SKM-1 (cell line): ENCODE results near the gene PTP4A1.
"Not testable (repeated sequence)": the region's sequence is repeated elsewhere in the genome, so short reads cannot be mapped to it uniquely, and the experiment has no call there.

ENCODE experiments used
- DNase-seq: peaks from one replicate; lab custom pipeline; 2025; ENCODE audit not compliant: unreplicated experiment; lab: John Stamatoyannopoulos, UW

Gene PTP4A1

DNA sequence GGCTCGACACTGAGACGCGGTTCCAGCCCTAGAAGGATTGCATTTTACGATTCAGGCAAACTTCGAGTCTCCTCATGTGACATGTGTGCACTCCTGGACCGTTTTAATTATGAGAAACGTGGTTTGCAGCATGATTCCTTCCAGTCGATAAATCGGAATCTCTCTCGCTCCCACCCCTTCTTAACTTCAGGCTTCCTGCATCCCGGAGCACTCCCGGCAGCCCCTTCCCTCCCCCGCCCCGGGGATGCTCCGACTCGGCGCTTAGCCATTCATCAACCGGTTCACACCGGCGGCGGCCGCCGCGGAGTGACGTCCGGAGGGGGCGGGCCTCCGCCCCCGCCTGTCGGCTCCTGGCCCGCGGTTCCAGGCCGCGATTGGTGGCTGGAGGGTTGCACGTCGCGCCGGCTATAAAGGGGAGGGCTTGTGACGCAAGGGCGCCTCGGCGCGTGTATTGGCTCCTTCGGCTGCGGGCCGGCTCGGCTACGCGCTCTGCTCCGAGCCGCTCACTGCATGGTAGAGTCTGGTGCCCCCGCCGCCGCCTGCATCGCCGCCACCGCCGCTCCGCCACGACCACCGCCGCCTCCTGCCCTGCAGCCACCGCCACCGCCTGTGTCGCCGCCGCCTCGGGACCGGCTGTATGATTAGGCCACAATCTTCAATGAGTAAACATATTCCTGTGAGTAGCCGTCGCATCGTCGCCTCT, at the start of gene PTP4A1, which contains the start of gene LOC128125822:
Gene PTP4A1, plus strand, starts transcription at position 437 of the 703 bp plus-strand sequence. CDS start 4,401 bp downstream, outside the sequence.
Gene LOC128125822, plus strand, starts transcription at position 437 of the 703 bp plus-strand sequence.
- peak; percentile 88 for DNase-seq

DNA sequence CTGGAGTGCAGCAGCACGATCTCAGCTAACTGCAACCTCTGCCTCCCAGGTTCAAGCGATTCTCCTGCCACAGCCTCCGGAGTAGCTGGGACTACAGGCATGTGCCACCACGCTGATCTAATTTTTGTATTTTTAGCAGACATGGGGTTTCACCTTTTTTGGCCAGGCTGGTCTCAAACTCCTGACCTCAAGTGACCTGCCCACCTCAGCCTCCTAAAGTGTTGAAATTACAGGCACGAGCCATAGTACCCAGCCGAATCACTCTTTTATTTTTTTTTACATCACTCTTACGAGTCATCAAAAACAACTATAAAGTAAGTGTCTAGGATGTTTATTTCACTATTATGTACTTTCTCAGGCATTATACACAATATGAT, 49.4 kb upstream of the PTP4A1 start:
- DNase-seq, result not testable (repeated sequence)

DNA sequence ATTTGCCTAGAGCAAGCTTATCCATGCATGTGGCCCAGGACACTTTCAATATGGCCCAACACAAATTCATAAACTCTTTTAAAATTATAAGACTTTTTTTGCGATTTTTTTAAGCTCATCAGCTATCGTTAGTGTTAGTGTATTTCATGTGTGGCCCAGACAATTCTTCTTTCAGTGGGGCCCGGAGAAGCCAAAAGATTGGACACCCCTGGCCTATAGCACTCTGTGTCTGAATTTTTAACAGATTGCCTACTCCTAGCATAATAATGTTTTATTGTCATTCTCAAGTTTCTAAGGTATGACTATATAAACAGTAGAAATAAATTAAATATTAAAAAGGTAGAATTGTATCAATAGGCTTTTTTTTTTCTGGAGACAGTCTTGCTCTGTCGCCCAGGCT, 48.6 kb upstream of the PTP4A1 start:
- no peak for DNase-seq

DNA sequence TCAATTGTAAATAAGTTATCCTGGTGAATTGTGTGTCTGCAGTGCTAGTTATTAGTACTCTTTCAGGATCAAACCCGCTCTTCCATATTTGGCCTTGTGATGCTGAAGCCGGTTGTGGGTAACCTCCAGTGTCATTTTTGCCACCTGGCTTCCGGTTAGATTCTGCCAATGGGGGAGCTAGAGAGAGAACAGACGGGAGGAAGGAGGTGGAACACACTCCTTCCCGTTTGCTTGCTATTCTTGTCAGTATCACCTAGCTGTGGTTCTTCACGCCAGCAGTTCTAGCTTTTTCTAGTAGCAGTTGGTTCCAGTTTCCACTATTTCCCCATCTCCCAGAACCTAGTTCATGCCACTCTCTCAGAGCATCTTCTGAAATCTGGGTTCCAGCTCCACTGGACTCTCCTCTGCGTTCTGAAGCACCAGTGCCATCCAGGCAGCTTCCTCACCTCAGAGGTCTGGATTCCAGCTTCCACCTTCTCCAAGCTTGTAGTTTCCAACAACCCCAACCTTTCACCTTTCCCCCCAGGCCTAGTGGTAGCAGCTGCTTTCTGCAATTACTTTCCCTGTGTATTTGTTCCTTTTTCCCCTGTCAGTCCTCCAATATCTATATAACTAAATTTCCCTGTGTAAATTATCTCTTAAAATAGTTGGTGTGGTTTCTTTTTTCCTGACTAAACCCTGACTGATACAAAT, 46.9 kb upstream of the PTP4A1 start:
- no peak for DNase-seq

DNA sequence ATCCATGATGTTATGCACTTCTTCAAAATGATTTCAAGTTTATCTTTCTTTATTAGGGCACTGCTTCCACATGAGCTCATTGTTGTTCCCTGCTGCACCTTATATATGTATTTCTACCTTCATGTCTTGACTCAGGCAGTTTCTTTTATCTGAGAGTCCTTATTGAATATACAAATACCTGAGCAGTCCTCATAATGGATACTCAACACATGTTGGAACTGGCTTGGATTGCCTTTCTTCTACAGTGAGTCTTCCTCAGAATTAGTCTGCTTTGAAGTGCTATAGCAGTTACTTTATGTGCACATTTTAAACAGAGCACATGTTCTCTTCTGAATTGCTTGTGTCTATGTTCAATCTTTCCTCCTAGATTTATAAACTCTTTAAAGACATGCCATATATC, 45.3 kb upstream of the PTP4A1 start:
- DNase-seq, result no peak

DNA sequence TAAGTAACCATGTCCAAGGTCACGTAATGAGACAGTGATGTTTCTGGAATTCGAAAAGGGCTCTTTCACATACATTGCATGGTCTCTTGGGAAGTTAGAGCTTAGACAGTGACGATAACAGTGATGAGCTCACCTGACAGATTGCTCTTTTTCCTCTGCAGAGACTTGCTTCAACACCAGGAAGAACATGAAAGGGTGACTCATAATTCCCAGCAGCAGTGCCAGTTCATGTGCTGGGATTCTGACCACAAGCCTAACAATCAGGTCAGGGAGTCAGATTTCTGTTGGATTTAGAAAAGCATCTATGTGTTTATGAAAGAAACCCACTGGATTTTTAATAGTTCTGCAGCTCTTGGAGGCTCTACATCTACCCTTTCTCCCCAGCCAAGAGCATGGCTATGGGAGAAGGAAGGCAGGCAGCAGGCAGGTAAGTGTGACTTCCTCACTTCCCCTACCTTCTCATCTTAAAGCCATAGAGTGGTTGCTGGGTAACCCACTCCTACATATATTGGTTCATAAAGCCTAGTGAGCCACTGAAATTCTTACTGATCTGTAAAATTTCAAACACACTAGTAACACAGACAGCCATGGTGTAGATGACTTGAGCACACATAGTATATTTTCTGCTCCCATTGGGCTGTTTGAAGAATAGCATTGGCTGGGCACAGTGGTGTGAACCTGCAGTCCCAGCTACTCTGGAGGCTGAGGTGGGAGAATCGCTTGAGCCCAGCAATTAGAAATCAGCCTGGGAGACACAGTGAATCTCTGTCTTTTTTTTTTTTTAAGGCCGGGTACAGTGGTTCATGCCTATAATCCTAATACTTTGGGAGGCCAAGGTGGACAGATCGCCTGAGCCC, 44.4 kb upstream of the PTP4A1 start:
- DNase-seq, result no peak

DNA sequence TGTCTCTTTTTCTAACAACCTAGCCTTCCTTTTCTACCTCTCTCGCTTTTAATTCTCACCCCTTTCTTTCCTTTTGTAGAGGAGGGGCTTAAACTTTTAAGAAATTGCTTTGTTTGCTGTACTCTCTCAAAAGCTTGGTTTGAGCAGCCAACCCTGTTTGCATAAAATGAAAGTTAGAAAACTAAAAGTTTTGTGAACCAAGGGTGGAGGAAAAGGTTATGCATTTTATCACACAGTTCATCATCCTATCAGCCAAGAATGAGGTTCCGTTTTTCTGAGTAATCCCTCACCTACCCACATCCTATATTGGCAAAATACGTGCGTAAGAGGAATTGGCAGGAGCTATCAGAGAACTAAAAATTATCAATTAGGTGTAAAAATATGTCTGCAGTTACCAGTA, 42.8 kb upstream of the PTP4A1 start:
- no peak for DNase-seq

DNA sequence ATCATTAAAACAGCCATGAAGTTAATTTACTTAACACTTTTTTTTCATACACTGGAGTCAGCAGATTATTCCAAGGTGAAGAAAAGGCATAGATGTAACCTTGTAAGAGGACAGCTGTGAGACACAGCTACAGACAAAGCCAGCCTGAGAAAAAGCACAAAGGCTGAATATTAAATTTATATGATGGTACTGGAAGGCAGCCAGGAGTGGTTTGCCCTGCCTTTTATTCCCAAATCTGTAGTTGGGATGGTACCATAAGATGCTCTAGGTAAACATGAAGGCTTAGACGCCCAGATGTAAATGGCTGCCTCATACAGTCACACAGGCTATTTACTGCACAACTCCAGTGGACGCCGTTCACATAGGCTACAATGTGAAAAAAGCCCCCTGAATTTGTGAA, 42.1 kb upstream of the PTP4A1 start:
- no peak for DNase-seq

DNA sequence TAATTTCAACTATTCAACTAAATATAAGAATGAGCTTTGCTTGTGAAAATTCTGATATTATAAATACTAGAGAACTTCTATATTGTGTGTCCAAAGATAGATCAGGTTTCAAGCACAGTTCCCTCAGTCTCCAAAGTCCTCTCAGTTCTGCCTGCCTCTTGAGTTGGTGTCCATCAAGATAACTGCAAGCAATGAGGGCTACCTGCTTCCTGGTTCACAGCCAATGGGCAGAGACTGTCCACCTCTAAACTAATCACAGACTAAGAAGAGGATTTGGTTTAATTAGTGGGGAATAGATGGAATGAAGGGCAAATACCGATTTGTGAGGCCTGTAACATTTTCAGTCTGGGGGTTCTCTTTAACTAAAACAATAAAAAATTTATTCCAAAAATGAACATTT, 41.3 kb upstream of the PTP4A1 start:
- DNase-seq, result no peak

DNA sequence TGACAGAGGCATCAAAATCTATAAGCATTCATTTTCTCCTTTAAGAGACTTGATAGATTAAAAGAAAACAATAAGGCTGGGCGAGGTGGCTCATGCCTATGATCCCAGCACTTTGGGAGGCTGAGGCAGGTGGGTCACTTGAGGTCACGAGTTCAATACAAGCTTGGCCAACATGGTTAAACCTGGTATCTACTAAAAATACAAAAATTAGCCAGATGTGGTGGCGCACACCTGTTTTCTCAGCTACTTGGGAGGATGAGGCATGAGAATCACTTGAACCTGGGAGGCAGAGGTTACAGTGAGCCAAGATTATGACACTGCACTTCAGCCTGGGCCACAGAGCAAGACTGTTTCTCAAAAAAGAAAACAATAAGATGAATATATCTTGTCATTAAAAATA, 39.3 kb upstream of the PTP4A1 start:
- DNase-seq, result no peak

DNA sequence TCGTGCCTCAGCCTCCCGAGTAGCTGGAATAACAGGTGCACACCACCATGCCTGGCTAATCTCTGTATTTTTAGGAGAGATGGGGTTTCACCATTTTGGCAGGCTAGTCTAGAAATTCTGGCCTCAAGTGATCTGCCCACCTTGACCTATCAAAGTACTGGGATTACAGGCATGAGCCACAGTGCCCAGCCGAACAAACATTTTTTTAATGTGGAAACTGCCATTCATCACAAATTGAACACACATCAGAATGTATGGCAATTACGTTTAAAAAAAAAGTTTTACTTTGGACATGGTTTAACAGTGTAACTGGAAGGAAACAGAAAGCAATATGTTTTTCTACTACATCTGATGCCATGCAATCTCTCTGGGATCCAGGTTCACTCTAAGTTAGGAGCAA, 38.3 kb upstream of the PTP4A1 start:
- DNase-seq, result no peak

DNA sequence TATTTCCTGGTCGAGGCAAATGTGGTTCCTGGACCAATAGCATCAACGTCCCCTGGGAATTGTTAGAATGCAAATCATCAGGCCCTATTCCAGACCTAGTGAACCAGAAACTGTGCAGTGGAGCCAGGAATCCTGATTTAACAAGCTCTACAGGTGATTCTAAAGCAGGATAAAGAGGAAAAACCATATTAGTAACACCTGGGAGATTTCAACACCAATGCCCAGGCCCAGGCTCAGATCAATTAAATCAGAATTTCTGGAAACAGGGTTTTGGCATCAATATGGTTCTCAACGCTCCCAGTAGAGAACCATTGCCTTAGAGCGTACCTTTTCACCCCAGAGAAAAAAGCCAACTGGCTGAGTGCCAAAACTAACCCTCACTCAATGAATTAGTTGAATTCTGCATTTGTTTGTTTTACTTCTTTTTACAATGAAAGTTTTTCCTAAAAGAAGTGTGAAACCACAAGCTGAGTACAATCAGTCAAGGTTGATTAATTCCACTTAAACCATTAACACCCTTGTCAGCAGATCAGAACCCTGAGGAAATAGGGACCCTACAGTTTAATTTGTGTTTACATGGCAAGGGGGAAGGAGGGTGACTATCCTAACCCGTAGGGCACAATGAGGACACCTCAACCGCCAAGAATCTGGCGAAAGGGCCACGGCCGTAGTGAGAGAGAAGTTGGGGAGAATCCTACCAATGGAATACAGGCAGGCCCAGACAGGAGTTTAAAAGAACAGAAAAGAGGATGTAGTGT, 34.9 kb upstream of the PTP4A1 start:
- DNase-seq, result peak; percentile 11

DNA sequence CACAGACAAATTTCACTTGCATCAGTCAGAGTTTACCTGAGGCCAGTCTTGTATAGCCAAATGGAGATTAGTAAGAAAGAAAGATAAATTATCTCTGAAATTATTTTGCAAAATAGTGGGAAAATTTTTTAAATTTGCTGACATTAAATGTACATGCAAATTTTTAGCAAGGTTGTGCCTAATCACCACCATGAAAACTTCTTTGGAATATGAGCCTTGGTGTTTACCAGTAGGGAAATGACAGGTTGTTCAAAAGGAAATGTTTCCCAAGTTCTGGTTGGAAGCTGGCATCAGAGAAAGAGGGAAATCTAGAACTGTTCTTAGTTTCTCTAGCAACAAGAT, 34.4 kb upstream of the PTP4A1 start:
- DNase-seq, result no peak

DNA sequence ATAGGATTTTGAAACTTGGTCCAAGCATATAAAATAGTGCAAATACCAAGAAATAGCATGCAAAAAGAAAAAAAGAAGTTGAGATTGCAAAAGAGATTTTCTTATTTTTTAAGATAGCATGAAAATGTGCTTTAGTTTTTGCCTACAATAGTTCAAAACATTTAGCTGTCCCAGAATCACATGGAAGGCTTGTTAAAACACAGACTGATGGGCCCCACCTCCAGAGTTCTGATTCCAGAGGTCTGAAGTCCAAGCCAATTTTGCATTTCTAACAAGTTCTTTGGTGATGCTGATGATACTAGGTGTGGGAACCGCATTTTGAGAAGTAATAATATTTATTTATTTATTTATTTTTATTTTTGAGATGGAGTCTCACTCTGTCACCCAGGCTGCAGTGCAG, 33.7 kb upstream of the PTP4A1 start:
- DNase-seq, result no peak

DNA sequence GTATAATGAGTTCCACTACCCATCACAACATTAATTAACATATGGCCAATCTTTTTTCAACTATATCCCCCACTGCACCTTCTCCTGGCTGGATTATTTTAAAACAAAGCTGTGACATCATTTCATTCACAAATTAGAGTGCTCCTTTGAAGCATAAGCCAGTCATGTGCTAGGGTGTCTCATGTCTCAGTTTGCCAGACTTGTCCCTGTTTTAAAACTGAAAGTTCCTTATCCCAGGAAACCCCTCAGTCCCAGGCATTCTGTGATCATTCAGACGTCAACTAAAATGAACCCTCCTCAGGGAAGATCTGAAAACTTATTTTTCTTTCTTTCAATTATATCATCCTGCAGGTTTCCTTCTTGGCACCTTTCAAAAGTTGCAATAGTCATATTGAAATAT, 29.3 kb upstream of the PTP4A1 start:
- no peak for DNase-seq

DNA sequence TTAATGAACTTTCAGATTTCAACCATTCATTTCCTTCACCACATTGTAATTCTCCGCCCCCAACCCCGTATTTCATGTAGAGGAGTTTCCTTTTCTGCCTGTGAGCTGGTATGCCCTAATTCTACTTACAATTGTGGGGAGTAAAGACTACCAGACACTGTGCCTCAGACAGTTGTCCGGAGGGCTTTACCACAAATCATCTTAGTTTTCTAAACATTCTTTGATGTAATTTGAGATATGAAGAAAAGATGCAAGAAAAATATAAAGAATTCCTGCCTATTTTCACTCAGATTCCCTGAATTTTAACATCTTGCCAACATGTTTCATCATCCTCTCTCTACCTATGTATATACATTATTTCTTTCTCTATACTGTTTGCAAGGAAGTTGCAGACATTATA, 28.3 kb upstream of the PTP4A1 start:
- no peak for DNase-seq

DNA sequence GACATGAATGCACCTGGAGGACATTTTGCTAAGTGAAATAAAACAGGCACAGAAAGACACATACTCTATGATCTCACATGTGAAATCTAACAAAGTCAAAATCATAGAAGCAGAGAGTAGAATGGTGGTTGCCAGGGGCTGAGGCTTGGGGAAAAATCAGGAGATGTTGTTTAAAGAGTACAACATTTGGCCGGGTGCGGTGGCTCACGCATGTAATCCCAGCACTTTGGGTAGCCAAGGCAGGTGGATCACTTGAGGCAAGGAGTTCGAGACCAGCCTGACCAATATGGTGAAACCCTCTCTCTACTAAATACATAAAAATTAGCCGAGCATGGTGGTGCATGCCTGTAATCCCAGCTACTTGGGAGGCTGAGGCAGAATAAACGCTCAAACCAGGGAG, 26.0 kb upstream of the PTP4A1 start:
- DNase-seq, result no peak

DNA sequence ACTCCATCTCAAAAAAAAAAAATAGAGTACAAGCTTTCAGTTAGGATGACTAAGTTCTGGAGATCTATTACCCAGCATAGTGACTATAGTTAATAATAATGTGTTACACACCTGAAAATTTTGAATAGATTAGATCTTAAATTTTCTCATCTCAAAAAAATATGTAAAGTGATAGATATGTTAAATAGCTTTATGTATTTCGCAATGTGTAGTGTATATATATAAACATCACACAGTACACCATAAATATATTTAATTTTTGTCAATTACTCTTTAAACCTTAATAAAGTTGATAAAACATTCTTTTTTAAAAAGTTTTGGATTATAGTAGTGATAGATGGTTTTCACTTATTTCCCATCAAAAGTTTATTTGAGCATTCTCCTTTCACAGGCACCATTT, 25.6 kb upstream of the PTP4A1 start:
- DNase-seq, result no peak

DNA sequence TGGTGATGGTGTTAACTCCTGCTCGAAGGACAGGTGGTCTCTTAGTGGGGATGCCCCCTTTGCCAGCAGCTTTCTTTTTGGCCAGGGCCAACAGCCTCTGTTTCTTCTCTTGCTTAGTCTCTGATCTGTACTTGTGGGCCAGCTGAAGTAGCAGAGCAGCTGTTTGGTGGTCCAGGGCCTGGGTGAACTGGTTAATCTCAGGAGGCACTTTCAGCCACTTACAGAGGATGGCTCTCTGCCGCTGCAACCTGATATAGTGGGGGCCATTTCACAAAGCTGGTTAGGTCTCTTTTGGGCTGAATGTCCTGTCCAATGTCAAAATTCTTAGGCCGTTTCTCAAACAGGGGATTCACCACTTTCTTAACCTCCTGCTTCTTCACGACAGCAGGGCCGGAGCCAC, 23.2 kb upstream of the PTP4A1 start:
- no peak for DNase-seq

DNA sequence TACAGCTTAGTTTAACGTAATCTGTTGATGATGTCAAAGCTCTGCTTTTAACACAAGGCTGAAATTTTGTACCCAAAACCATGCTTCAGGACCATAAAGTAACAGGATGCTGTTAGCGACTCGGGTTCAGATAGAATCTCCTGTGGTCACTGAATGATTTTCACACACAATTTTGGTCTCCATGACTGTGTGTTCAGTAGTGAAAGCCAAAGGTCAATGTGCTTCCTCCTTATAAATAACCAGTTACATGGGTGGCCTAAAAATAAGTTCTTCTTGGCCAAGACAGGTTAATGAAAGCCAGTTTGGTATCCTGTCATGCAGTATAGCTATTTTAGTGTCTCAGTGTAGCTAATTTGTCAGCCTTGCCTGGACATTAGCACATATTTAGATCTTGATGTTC, 19.1 kb upstream of the PTP4A1 start:
- no peak for DNase-seq

DNA sequence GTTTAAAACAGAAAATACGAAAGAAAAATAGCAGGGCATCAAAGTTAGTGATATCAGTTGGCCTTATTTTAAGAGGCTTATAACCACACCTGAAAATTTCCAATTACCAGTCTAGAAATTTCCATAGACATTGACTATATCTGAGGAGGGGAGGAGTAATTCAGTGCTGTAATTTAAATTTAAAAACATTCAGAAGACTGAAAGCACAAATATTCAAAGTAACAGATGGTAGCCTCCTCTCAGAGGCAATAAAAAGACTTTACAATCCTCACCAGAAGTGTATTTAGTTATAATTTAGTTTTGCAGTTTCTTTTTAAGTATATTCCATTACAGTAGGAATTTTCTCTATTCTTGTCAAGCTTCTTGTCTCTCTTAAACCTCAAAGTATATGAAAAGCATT, 18.4 kb upstream of the PTP4A1 start:
- DNase-seq, result no peak
